GM23338 (cell line): ENCODE measurements around the gene DAAM1. TPM values are rescaled to one million over a fixed set of nuclear protein-coding genes. Genes with fewer than 3 reads are reported as not detected.

Experiments used
- ATAC-seq: fragments of 200-7000 bp; cut with Tn5 transposase; 3 replicates; pipeline ENCODE4 v1.9.1; 2020
- DNase-seq: peaks from one replicate; pipeline ENCODE4 v3.0.0-alpha.2; 2015; ENCODE audit warnings: low spot score
- H2AFZ ChIP-seq: fragments of 200-600 bp; sonication (generic); 2 replicates; pipeline ENCODE4 v1.8.0; 2016; ENCODE audit warnings: antibody characterized with exemption, mild to moderate bottlenecking, moderate library complexity
- H3F3A ChIP-seq: fragments of 200-600 bp; sonication (generic); replicated peaks from 2 replicates; pipeline ENCODE4 v1.8.0; 2017; ENCODE audit warnings: antibody characterized with exemption, mixed run types, low read depth
- H3K27ac ChIP-seq: fragments of 200-600 bp; sonication (generic); 2 replicates; pipeline ENCODE4 v1.6.1; 2016; ENCODE audit warnings: low read depth
- H3K27me3 ChIP-seq: fragments of 200-600 bp; sonication (generic); 2 replicates; pipeline ENCODE4 v1.8.0; 2016; ENCODE audit warnings: mild to moderate bottlenecking, mixed run types, moderate library complexity; ENCODE audit not compliant: insufficient read depth
- H3K36me3 ChIP-seq: fragments of 200-600 bp; sonication (generic); 2 replicates; pipeline ENCODE4 v1.8.0; 2016; ENCODE audit warnings: mild to moderate bottlenecking; ENCODE audit not compliant: insufficient read depth
- H3K4me1 ChIP-seq: fragments of 200-600 bp; sonication (generic); 2 replicates; pipeline ENCODE4 v1.8.0; 2016; ENCODE audit warnings: mild to moderate bottlenecking, moderate library complexity; ENCODE audit not compliant: insufficient read depth
- H3K4me2 ChIP-seq: fragments of 200-600 bp; sonication (generic); 2 replicates; pipeline ENCODE4 v1.7.1; 2017; ENCODE audit warnings: mixed run types
- H3K4me3 ChIP-seq: fragments of 200-600 bp; sonication (generic); 2 replicates; pipeline ENCODE4 v1.6.1; 2016; ENCODE audit warnings: mixed run types
- H3K79me2 ChIP-seq: fragments of 200-600 bp; sonication (generic); replicated peaks from 2 replicates; pipeline ENCODE4 v1.8.0; 2017; ENCODE audit warnings: mild to moderate bottlenecking; ENCODE audit not compliant: insufficient read depth
- H3K9me2 ChIP-seq: fragments of 200-600 bp; sonication (generic); 2 replicates; pipeline ENCODE4 v1.8.0; 2017; ENCODE audit not compliant: insufficient read depth
- H4K20me1 ChIP-seq: fragments of 200-600 bp; sonication (generic); replicated peaks from 2 replicates; pipeline ENCODE4 v1.8.0; 2017; ENCODE audit warnings: mild to moderate bottlenecking; ENCODE audit not compliant: insufficient read depth
- H3K27ac Mint-ChIP-seq: 2 replicates; pipeline ENCODE4 v1.8.0; 2020; ENCODE audit warnings: inconsistent platforms, mild to moderate bottlenecking, moderate library complexity, mixed read lengths
- H3K27me3 Mint-ChIP-seq: 3 replicates; pipeline ENCODE4 v1.8.0; 2022; ENCODE audit warnings: low read depth, mild to moderate bottlenecking, moderate library complexity, mixed read lengths, inconsistent platforms; ENCODE audit not compliant: insufficient read depth, poor library complexity
- H3K36me3 Mint-ChIP-seq: 3 replicates; pipeline ENCODE4 v1.8.0; 2021; ENCODE audit warnings: low read depth, mild to moderate bottlenecking, inconsistent platforms, moderate library complexity, mixed read lengths
- H3K4me1 Mint-ChIP-seq: 3 replicates; pipeline ENCODE4 v1.8.0; 2020; ENCODE audit warnings: mild to moderate bottlenecking, inconsistent platforms, mixed read lengths
- H3K4me3 Mint-ChIP-seq: 3 replicates; pipeline ENCODE4 v1.8.0; 2021; ENCODE audit warnings: moderate library complexity, mild to moderate bottlenecking, inconsistent platforms, mixed read lengths
- H3K9me3 Mint-ChIP-seq: 3 replicates; pipeline ENCODE4 v1.8.0; 2020; ENCODE audit warnings: moderate library complexity, mild to moderate bottlenecking, inconsistent platforms, mixed read lengths
- CREB1 ChIP-seq: fragments of 250-450 bp; sonication (Bioruptor Pico); IDR thresholded peaks from 2 replicates; pipeline ENCODE4 v1.5.0; 2020; ENCODE audit warnings: low read depth, mild to moderate bottlenecking, moderate library complexity
- EZH2phosphoT487 ChIP-seq: fragments of 200-600 bp; sonication (generic); IDR thresholded peaks from one replicate; pipeline ENCODE4 v1.8.1; 2018; ENCODE audit warnings: antibody characterized with exemption; ENCODE audit not compliant: unreplicated experiment
- REST ChIP-seq: IDR thresholded peaks from one replicate; pipeline ENCODE4 v1.6.1; 2018; ENCODE audit warnings: antibody characterized with exemption; ENCODE audit not compliant: unreplicated experiment
- STAT1 ChIP-seq: IDR thresholded peaks from one replicate; pipeline ENCODE4 v1.6.1; 2016; ENCODE audit warnings: antibody characterized with exemption; ENCODE audit not compliant: unreplicated experiment
- ZNF462 ChIP-seq: fragments of 250-450 bp; sonication (Bioruptor Pico); IDR thresholded peaks from 2 replicates; pipeline ENCODE4 v1.5.0; 2020; ENCODE audit warnings: mild to moderate bottlenecking, moderate library complexity
- polyA plus RNA-seq: library from polyadenylated mRNA; unstranded; fragments of >200 nt; fragmentation: Nextera tagmentation; extraction: Ambion mirVana; gene quantifications from 2 replicates; pipeline ENCODE4 v1.2.1, GENCODE V29; 2016
- total RNA-seq: library from RNA; depleted of rRNA; stranded (reverse); fragments of >200 nt; shearing (Covaris generic); gene quantifications from 2 replicates; pipeline ENCODE4 v1.2.3, GENCODE V29; 2014

DAAM1 gene
- total and polyA plus RNA-seq, 2 experiments from 2014 or later = 36.3 to 42.1 TPM

GRCh38 chr14:59360923-59361794 is 172.7 kb downstream of the DAAM1 start:
- peak overlapping the region; percentile 75 for H3K27ac Mint-ChIP-seq
- Histone ChIP-seq H3K36me3 (no peaks in the 10 kb centered on the region), H3K4me1 (peaks cover 7% of the 10 kb centered on the region; the same call in 1 of the 2 replicates), H3F3A (no peaks in the 10 kb centered on the region), H3K9me2 (no peaks in the 10 kb centered on the region), H4K20me1 (no peaks in the 10 kb centered on the region), H3K27me3 (no peaks in the 10 kb centered on the region), H3K4me2 (no peak overlapping the region), H3K79me2 (no peaks in the 10 kb centered on the region), H3K27ac (no peak overlapping the region), H3K4me3 (no peak overlapping the region), H2AFZ (no peak overlapping the region)
- no peaks in the 10 kb centered on the region for H3K9me3 Mint-ChIP-seq
- H3K4me1 Mint-ChIP-seq = peaks cover 18% of the 10 kb centered on the region; the same call in 2 of the 3 replicates
- H3K36me3 Mint-ChIP-seq = peaks cover 10% of the 10 kb centered on the region; the same call in 1 of the 3 replicates
- no peaks in the 10 kb centered on the region for H3K27me3 Mint-ChIP-seq
- H3K4me3 Mint-ChIP-seq = no peak overlapping the region
- TF ChIP-seq REST (no peak), ZNF462 (CRISPR knock-in tag) (no peak), EZH2phosphoT487 (no peak), STAT1 (no peak), CREB1 (CRISPR knock-in tag) (no peak)
- ATAC-seq (no peak; the same call in 2 of the 3 replicates), DNase-seq (no peak)
